ENCODE results near the gene AP1M1.

The AP1M1 gene

GRCh38 chr19:16227837-16228636 lies 30.3 kb downstream of the AP1M1 start:
- FAIRE-seq (no peak), DNase-seq (ENCODE audit: extremely low spot score, insufficient read length, low read depth) (no peak)

DNA sequence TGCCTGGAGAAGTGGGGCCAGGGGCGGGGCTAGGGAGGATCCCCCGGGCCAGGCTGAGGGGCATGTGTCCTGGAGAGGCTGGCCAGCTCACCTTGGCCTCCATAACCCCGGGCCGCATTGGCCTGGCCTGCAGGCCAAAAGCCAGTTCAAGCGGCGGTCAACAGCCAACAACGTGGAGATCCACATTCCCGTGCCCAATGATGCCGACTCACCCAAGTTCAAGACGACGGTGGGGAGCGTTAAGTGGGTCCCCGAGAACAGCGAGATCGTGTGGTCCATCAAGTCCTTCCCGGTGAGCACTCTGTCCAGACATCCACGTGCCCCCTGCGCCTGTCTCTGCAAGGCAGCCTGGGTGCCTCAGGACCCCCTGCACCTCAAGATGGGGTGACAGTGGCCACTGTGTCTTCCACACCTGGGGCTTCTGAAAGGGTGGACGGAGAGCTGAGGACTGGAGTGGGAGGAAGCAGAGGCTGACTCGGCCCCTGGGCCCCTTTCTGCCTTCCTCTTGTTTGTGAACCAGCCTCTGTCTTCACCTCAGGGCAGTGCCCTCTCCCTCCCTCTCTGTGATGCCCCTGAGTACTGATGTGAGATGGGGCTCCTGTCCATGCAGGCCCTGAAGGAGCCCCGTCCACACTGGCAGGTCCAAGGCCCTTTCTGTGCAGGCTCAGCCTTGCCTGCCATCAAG lies 31.1 kb downstream of the AP1M1 start:
- DNase-seq (ENCODE audit: extremely low spot score, insufficient read length, low read depth) (no peak), FAIRE-seq (no peak)

- DNase-seq (ENCODE audit: extremely low spot score, insufficient read length, low read depth), result no peak
- no peak for FAIRE-seq
Measured at GRCh38 chr19:16229322-16229641, 31.6 kb downstream of the AP1M1 start.

DNA sequence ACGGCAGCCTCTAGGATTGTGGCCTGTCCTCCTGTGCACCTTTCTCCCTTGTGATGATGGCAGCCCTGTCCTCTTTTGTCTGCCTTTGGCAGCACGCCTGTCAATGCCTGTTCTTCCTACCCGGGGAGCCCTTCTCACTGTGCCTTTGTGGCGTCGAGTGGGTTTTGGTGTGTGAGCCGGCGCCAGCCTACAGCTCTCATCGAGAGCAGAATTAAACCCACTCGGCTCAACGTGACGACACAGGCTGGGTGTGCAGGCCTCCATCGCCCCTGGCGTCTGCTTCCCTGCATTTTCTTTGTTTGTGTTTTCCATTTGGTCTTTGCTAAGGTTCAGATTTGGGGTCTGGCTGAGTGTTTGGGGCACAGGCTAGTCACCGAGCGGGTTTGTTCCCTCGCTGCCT lies 34.4 kb downstream of the AP1M1 start:
- DNase-seq (ENCODE audit: extremely low spot score, insufficient read length, low read depth), result no peak
- FAIRE-seq, result no peak

GRCh38 chr19:16232568-16232967 lies 34.9 kb downstream of the AP1M1 start:
- FAIRE-seq (no peak), DNase-seq (ENCODE audit: extremely low spot score, insufficient read length, low read depth) (no peak)

DNA sequence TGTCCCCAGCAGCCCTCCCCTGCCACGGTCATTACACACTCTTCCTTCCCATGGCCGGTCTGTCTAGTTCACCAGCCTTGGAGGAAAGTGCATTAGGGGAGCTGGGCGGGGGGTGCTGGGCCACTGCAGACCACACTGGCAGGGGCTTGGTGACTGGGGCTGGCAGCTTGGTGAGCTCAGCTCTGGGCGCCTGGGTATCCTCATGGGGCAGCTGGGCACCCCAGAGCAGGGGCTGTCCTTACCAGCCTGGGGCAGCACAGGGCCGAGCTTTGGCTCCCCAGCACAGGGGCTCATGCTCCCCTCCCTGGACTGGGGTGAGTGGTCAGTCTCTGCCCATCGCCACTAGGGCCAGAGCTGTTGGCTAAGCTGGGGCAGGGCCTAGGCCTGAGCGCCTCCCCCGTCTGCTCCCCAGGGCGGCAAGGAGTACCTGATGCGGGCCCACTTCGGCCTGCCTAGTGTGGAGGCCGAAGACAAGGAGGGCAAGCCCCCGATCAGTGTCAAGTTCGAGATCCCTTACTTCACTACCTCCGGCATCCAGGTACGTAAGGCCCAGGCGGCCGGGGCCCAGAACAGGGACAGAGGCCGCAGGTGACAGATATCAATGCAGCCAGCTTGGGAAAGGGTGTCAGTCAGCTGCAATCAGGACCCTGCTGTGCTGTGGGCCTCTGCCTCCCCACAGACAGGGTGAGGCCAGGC lies 35.5 kb downstream of the AP1M1 start:
- DNase-seq (ENCODE audit: extremely low spot score, insufficient read length, low read depth) (no peak), FAIRE-seq (no peak)

DNA sequence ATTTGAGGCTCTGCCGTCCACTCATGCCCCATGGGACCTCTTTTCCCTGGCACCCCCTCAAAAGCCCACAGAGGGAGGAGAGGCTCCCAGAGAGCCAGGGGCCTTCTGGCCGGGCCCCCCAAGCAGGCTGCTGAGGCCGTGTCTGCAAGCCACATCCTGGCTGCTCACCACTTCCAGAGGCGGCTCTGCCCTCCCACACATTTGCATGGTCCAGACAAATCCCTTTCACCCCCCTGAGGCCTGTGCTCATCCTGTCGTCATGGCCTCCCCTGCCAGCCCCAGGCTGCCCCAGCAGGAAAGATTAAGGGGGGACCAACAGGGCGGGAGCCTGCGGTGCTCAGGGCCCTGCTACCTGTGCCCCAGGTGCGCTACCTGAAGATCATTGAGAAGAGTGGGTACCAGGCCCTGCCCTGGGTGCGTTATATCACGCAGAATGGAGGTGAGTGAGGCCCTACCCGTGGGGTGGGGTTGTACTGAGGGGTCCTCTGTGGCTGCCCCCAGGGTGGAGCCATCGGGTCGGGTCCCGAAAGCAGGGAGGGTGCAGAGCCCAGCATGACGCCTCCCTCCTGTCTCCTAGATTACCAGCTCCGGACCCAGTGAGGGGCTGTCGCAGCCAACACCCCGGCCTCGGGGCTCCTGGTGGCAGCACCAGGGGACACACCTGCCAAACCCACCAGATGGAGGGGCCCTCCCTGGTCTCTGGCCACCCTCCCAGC lies 36.3 kb downstream of the AP1M1 start:
- DNase-seq (ENCODE audit: extremely low spot score, insufficient read length, low read depth), result no peak
- FAIRE-seq, result no peak

GRCh38 chr19:16234552-16235445 lies 37.1 kb downstream of the AP1M1 start:
- no peak for DNase-seq (ENCODE audit: extremely low spot score, insufficient read length, low read depth)
- no peak for FAIRE-seq

- FAIRE-seq (no peak), DNase-seq (ENCODE audit: extremely low spot score, insufficient read length, low read depth) (no peak)
Measured at GRCh38 chr19:16235811-16236652, 38.3 kb downstream of the AP1M1 start.

- DNase-seq (ENCODE audit: extremely low spot score, insufficient read length, low read depth) (no peak), FAIRE-seq (no peak)
Measured at GRCh38 chr19:16244091-16244490, 46.4 kb downstream of the AP1M1 start.

GRCh38 chr19:16247353-16248182 lies 49.9 kb downstream of the AP1M1 start:
- DNase-seq (ENCODE audit: extremely low spot score, insufficient read length, low read depth), result peak; percentile 82
- FAIRE-seq, result peak; percentile 94

DNA sequence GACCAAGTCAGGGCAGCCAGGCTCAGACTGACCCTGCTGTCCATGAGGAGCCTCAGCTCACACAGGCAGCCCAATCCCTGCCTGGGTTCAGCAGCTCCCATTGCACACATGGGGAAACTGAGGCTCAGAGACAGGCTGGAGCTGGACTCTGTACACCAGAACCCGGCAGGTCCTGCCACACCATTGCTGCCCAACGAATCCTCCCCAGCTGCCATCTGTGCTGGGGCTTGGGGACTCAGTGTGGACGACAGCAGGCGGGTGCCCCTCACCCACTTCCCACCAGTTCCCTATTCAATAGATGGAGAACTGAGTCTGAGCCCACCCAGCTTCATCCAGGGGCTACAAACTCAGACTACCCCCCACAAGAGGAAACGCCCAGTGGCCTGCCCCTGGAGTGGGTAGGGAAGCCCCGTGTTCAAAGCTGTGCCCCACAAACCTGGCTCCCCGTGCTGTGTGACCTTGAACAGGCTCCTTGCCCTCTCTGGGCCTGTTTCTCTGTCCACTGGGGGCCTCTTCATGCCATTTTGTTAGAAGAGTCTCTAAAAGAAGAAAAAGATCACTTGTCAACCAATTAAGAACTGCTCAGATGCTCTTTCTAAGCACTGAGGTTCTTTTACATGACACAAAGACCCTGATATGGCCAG lies 50.8 kb downstream of the AP1M1 start:
- FAIRE-seq (no peak), DNase-seq (ENCODE audit: extremely low spot score, insufficient read length, low read depth) (no peak)

- FAIRE-seq (no peak), DNase-seq (ENCODE audit: extremely low spot score, insufficient read length, low read depth) (no peak)
Measured at GRCh38 chr19:16249826-16250404, 52.2 kb downstream of the AP1M1 start.

GRCh38 chr19:16252459-16253205 lies 54.9 kb downstream of the AP1M1 start:
- no peak for DNase-seq (ENCODE audit: extremely low spot score, insufficient read length, low read depth)
- FAIRE-seq, result peak; percentile 49

DNA sequence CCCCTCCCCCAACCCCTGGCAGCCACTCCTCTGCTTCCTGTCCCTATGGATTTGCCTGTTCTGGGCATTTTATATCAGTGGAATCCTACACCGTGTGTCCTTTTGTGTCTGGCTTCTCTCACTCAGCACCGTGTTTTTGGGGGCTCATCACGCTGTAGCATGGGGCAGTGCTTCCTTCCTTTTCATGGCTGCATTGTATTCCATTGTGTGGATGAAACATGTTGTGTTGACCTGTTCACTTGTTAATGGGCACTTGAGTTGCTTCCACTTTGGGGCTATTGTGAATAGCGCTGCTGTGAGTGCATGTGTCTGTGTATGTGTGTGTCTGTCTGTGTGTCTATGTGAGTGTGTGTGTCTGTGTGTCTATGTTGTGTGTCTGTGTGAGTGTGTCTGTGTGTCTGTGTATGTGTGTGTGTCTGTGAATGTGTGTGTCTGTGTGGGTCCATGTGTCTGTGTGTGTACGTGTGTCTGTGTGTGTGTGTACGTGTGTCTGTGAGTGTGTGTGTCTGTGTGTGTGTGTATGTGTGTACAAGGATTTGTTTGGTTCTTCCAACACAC lies 57.2 kb downstream of the AP1M1 start:
- FAIRE-seq (no peak), DNase-seq (ENCODE audit: extremely low spot score, insufficient read length, low read depth) (no peak)

GRCh38 chr19:16257509-16258002 lies 59.8 kb downstream of the AP1M1 start:
- DNase-seq (ENCODE audit: extremely low spot score, insufficient read length, low read depth) (no peak), FAIRE-seq (no peak)
